PC-9 (cell line): ENCODE measurements around the gene PRKAG1. TPM values are rescaled to one million over a fixed set of nuclear protein-coding genes. Genes with fewer than 3 reads are reported as not detected.

ENCODE experiments used
- BruUV-seq: library from RNA; stranded (reverse); fragments of 400-500 nt; replicated peaks from 2 replicates; lab custom pipeline; 2021; lab: Mats Ljungman, UMichigan
- CTCF ChIA-PET: fragments of 300-600 bp; sonication (Branson Sonifier 250); formaldehyde crosslinking; loops from one replicate; lab custom pipeline; 2022; ENCODE audit warnings: antibody characterized with exemption; lab: Charles Lee
- POLR2A ChIA-PET: fragments of 300-600 bp; sonication (Branson Sonifier 250); formaldehyde crosslinking; loops from one replicate; lab custom pipeline; 2022; ENCODE audit warnings: antibody characterized with exemption; ENCODE audit not compliant: unreplicated experiment; lab: Charles Lee
- DNase-seq, 2 experiments: peaks; one replicate each; pipeline versions ENCODE4 v3.0.0 to v3.0.0-alpha.2; 2015 to 2022; ENCODE audit warnings: mixed read lengths in 1 of 2
- H2AFZ ChIP-seq: fragments of 200-600 bp; sonication (generic); 2 replicates; pipeline ENCODE4 v1.8.1; 2017; ENCODE audit warnings: antibody characterized with exemption
- H3F3A ChIP-seq: fragments of 200-600 bp; sonication (generic); 2 replicates; pipeline ENCODE4 v1.8.1; 2017; ENCODE audit warnings: antibody characterized with exemption, mild to moderate bottlenecking, low read depth; ENCODE audit not compliant: insufficient read depth
- H3K27ac ChIP-seq: fragments of 200-600 bp; sonication (generic); 2 replicates; pipeline ENCODE4 v1.6.1; 2016; ENCODE audit warnings: mixed run types
- H3K27me3 ChIP-seq: fragments of 200-600 bp; sonication (generic); 2 replicates; pipeline ENCODE4 v1.6.1; 2016; ENCODE audit warnings: low read depth, mixed run types; ENCODE audit not compliant: insufficient read depth
- H3K36me3 ChIP-seq: fragments of 200-600 bp; sonication (generic); 2 replicates; pipeline ENCODE4 v1.6.1; 2016; ENCODE audit warnings: low read depth, mixed run types
- H3K4me1 ChIP-seq: fragments of 200-600 bp; sonication (generic); replicated peaks from 2 replicates; pipeline ENCODE4 v1.6.1; 2016; ENCODE audit warnings: mixed run types; ENCODE audit not compliant: insufficient read depth
- H3K4me2 ChIP-seq: fragments of 200-600 bp; sonication (generic); 2 replicates; pipeline ENCODE4 v1.6.1; 2017; ENCODE audit warnings: mixed run types
- H3K4me3 ChIP-seq: fragments of 200-600 bp; sonication (generic); 2 replicates; pipeline ENCODE4 v1.6.1; 2016; ENCODE audit warnings: mixed run types
- H3K79me2 ChIP-seq: fragments of 200-600 bp; sonication (generic); 2 replicates; pipeline ENCODE4 v1.6.1; 2017; ENCODE audit warnings: low read depth, mixed run types
- H3K9me2 ChIP-seq: fragments of 200-600 bp; sonication (generic); 2 replicates; pipeline ENCODE4 v1.8.1; 2017; ENCODE audit warnings: mild to moderate bottlenecking; ENCODE audit not compliant: insufficient read depth
- H3K9me3 ChIP-seq: fragments of 200-600 bp; sonication (generic); 2 replicates; pipeline ENCODE4 v1.8.1; 2016; ENCODE audit warnings: low read depth; ENCODE audit not compliant: insufficient read depth
- H4K20me1 ChIP-seq: fragments of 200-600 bp; sonication (generic); 2 replicates; pipeline ENCODE4 v1.8.1; 2017; ENCODE audit not compliant: insufficient read depth
- CTCF ChIP-seq: fragments of 200-600 bp; sonication (generic); conservative IDR thresholded peaks from 2 replicates; pipeline ENCODE4 v1.6.1; 2017; ENCODE audit warnings: mixed run types, antibody characterized with exemption, mild to moderate bottlenecking, moderate library complexity
- EZH2 ChIP-seq: fragments of 200-600 bp; sonication (generic); IDR thresholded peaks from 2 replicates; pipeline ENCODE4 v1.8.0; 2017; ENCODE audit warnings: antibody characterized with exemption, low read depth
- intact Hi-C: fragments of 100-400 bp; cut with micrococcal nuclease; formaldehyde crosslinking; loops from one replicate; pipeline ENCODE4 v1.10.0; 2022; ENCODE audit not compliant: unreplicated experiment
- total RNA-seq: library from RNA; stranded (reverse); gene quantifications from 2 replicates; pipeline ENCODE4 v1.2.3, GENCODE V29; 2021

The PRKAG1 gene
- total RNA-seq, 1 experiment from 2014 or later: 53.6 TPM

- Histone ChIP-seq H3K27ac (no peak overlapping the region), H3K9me2 (no peaks in the 10 kb centered on the region), H3F3A (peaks cover 26% of the 10 kb centered on the region; the same call in 1 of the 2 replicates), H3K4me1 (peaks cover 6% of the 10 kb centered on the region; the same call in 1 of the 2 replicates), H3K9me3 (no peaks in the 10 kb centered on the region), H3K36me3 (0 out of 2 replicates have a peak, but pooled peaks cover 9% of the 10 kb centered on the region), H3K4me2 (no peak overlapping the region), H4K20me1 (no peaks in the 10 kb centered on the region; the same call in 1 of the 2 replicates), H2AFZ (no peak overlapping the region), H3K27me3 (no peaks in the 10 kb centered on the region), H3K79me2 (no peaks in the 10 kb centered on the region), H3K4me3 (no peak overlapping the region)
- ChIA-PET CTCF (no interaction called here), POLR2A (no interaction called here)
- intact Hi-C loops: no loop called here
- no TSS peak for BruUV-seq
- TF ChIP-seq EZH2 (no peak), CTCF (no peak)
- no peak for DNase-seq
These were observed 5.2 kb upstream of the PRKAG1 start for GRCh38 chr12:49023812-49024211.

GRCh38 chr12:49022558-49023178, 4.1 kb upstream of the PRKAG1 start:
- TF ChIP-seq CTCF (no peak), EZH2 (no peak)
- Histone ChIP-seq H3K27me3 (no peaks in the 10 kb centered on the region), H3K27ac (no peak overlapping the region), H3K9me2 (no peaks in the 10 kb centered on the region), H3F3A (peaks cover 32% of the 10 kb centered on the region), H3K4me3 (no peak overlapping the region), H4K20me1 (no peaks in the 10 kb centered on the region; the same call in 1 of the 2 replicates), H3K79me2 (peaks cover 5% of the 10 kb centered on the region), H2AFZ (no peak overlapping the region), H3K9me3 (no peaks in the 10 kb centered on the region), H3K4me1 (peaks cover 7% of the 10 kb centered on the region), H3K36me3 (0 out of 2 replicates have a peak, but pooled peaks cover 9% of the 10 kb centered on the region), H3K4me2 (no peak overlapping the region)
- DNase-seq: no peak
- ChIA-PET CTCF (interaction anchor here (0.8 kb wide), 1 partner anchor 19 kb away, joined by 3 read pairs; no protein-coding TSS in a partner anchor), POLR2A (interaction anchor here (0.7 kb wide), 1 partner anchor 269 kb away, joined by 3 read pairs; no protein-coding TSS in a partner anchor)
- BruUV-seq: no TSS peak
- intact Hi-C loops: no loop called here

- peaks cover 36% of the 10 kb centered on the region for H3F3A ChIP-seq
- H3K36me3 ChIP-seq: 0 out of 2 replicates have a peak, but pooled peaks cover 9% of the 10 kb centered on the region
- H3K4me3 ChIP-seq: no peak overlapping the region
- H3K4me1 ChIP-seq: peaks cover 14% of the 10 kb centered on the region
- H3K9me3 ChIP-seq: no peaks in the 10 kb centered on the region
- H3K79me2 ChIP-seq: peaks cover 17% of the 10 kb centered on the region
- no peak overlapping the region for H2AFZ ChIP-seq
- no peak overlapping the region for H3K4me2 ChIP-seq
- POLR2A ChIA-PET: no interaction called here
- H3K9me2 ChIP-seq: no peaks in the 10 kb centered on the region
- H3K27me3 ChIP-seq: no peaks in the 10 kb centered on the region
- DNase-seq: no peak
- CTCF ChIA-PET: no interaction called here
- no peaks in the 10 kb centered on the region for H4K20me1 ChIP-seq
- no TSS peak for BruUV-seq
- no peak for TF ChIP-seq CTCF
- TF ChIP-seq EZH2: no peak
- intact Hi-C loops: no loop called here
- H3K27ac ChIP-seq: no peak overlapping the region
These were observed 2.8 kb upstream of the PRKAG1 start for GRCh38 chr12:49021292-49021915.
